H1 (cell line): ENCODE measurements around the gene CTRL.

ENCODE experiments used
- CHD7 ChIP-seq: fragments of 300-600 bp; sonication (generic); IDR thresholded peaks from 2 replicates; pipeline ENCODE4 v1.7.1; 2012; ENCODE audit warnings: low read length, moderate library complexity, mild to moderate bottlenecking, inconsistent platforms; ENCODE audit not compliant: insufficient replicate concordance
- CTCF ChIP-seq, 3 experiments: IDR thresholded peaks; 1 replicate in 2 of 3; 2 replicates in 1 of 3; pipeline versions ENCODE4 v1.5.1 to v1.6.1; 2011; ENCODE audit warnings: low read length in 3 of 3, mild to moderate bottlenecking in 3 of 3, inconsistent platforms in 2 of 3, low read depth in 1 of 3, moderate library complexity in 1 of 3; ENCODE audit not compliant: insufficient read depth in 1 of 3; ENCODE audit errors: control extremely low read depth in 1 of 3
- EZH2 ChIP-seq: fragments of 200-600 bp; sonication (generic); IDR thresholded peaks from 2 replicates; pipeline ENCODE4 v1.7.1; 2012; ENCODE audit warnings: low read depth, mild to moderate bottlenecking, moderate library complexity, low read length, inconsistent platforms; ENCODE audit not compliant: severe bottlenecking
- JUND ChIP-seq: IDR thresholded peaks from 2 replicates; pipeline ENCODE4 v1.6.1; 2011; ENCODE audit warnings: mild to moderate bottlenecking, improper control_type of control experiment, low read length
- POU5F1 ChIP-seq: IDR thresholded peaks from 2 replicates; pipeline ENCODE4 v1.6.1; 2011; ENCODE audit warnings: low read depth, mild to moderate bottlenecking, low read length, moderate library complexity
- RAD21 ChIP-seq, 2 experiments: IDR thresholded peaks in 1 of 2; conservative IDR thresholded peaks in 1 of 2; 2 replicates each; pipeline ENCODE4 v1.6.1; 2011; ENCODE audit warnings: low read depth in 2 of 2, low read length in 2 of 2, improper control_type of control experiment in 1 of 2, inconsistent platforms in 1 of 2, mild to moderate bottlenecking in 1 of 2, moderate library complexity in 1 of 2
- RXRA ChIP-seq: IDR thresholded peaks from 2 replicates; pipeline ENCODE4 v1.6.1; 2011; ENCODE audit warnings: low read depth, mild to moderate bottlenecking, low read length, moderate library complexity; ENCODE audit not compliant: insufficient read depth

GRCh38 chr16:67967958-67968399 is 36.3 kb upstream of the CTRL start:
- no peak for TF ChIP-seq JUND
- TF ChIP-seq RXRA, result no peak
- TF ChIP-seq RAD21 (IDR thresholded peaks at IDR 0.05 in 1 of 2, conservative IDR thresholded peaks at IDR 0.05 in 1 of 2; ENCODE audit: low read depth in 2 of 2, low read length in 2 of 2), result no peak
- TF ChIP-seq CTCF (IDR thresholded peaks at IDR 0.05; ENCODE audit: control extremely low read depth in 1 of 3, insufficient read depth in 1 of 3, low read depth in 1 of 3, low read length in 3 of 3), result no peak
- TF ChIP-seq CHD7, result no peak
- no peak for TF ChIP-seq EZH2
- no peak for TF ChIP-seq POU5F1
